HL-60/S4 treated with retinoic acid at 250 ng/mL for 4 days and 3 days (cell line): Measurements from ENCODE around the gene KIF25.
"Not testable (repeated sequence)": the region's sequence is repeated elsewhere in the genome, so short reads cannot be mapped to it uniquely, and the experiment has no call there.

Source experiments
- in situ Hi-C: fragments of 300-500 bp; cut with MboI; formaldehyde crosslinking; loops from 2 replicates; pipeline ENCODE4 v1.7.0; 2022; ENCODE audit warnings: low sequenced_read_pairs

KIF25 gene

GRCh38 chr6:167993831-167994230 lies 3.6 kb upstream of the KIF25 start:
- in situ Hi-C loops: no loop called here

GRCh38 chr6:167995302-167995701 lies 2.2 kb upstream of the KIF25 start:
- in situ Hi-C loops: no loop called here

GRCh38 chr6:167995731-167996151 lies 1.7 kb upstream of the KIF25 start:
- in situ Hi-C loops: no loop called here

GRCh38 chr6:167996424-167997199 lies 859 bp upstream of the KIF25 start:
- in situ Hi-C loops: no loop called here

GRCh38 chr6:167998215-167998614 lies 744 bp downstream of the KIF25 start:
- in situ Hi-C loops: no loop called here

- in situ Hi-C loops: no loop called here
Measured at GRCh38 chr6:168000198-168001028, 2.9 kb downstream of the KIF25 start.

GRCh38 chr6:168001029-168001332 lies 3.5 kb downstream of the KIF25 start:
- in situ Hi-C loops: no loop called here

GRCh38 chr6:168001514-168001913 lies 4.0 kb downstream of the KIF25 start:
- in situ Hi-C loops: not testable (repeated sequence)

GRCh38 chr6:168002804-168003203 lies 5.3 kb downstream of the KIF25 start:
- in situ Hi-C loops: no loop called here

- in situ Hi-C loops: no loop called here
Measured at GRCh38 chr6:168004023-168004422, 6.6 kb downstream of the KIF25 start.

- in situ Hi-C loops: no loop called here
Measured at GRCh38 chr6:168004945-168005344, 7.5 kb downstream of the KIF25 start.

- in situ Hi-C loops: no loop called here
Measured at GRCh38 chr6:168005796-168006195, 8.3 kb downstream of the KIF25 start.

- in situ Hi-C loops: no loop called here
Measured at GRCh38 chr6:168007592-168008338, 10.3 kb downstream of the KIF25 start.

- in situ Hi-C loops: no loop called here
Measured at GRCh38 chr6:168009331-168009730, 11.9 kb downstream of the KIF25 start.

- in situ Hi-C loops: no loop called here
Measured at GRCh38 chr6:168011291-168011690, 13.8 kb downstream of the KIF25 start.

GRCh38 chr6:168012431-168013249 lies 15.2 kb downstream of the KIF25 start:
- in situ Hi-C loops: no loop called here

- in situ Hi-C loops: no loop called here
Measured at GRCh38 chr6:168013250-168013915, 15.9 kb downstream of the KIF25 start.

GRCh38 chr6:168014428-168014827 lies 17.0 kb downstream of the KIF25 start:
- in situ Hi-C loops: no loop called here

GRCh38 chr6:168015009-168015408 lies 17.5 kb downstream of the KIF25 start:
- in situ Hi-C loops: no loop called here

- in situ Hi-C loops: no loop called here
Measured at GRCh38 chr6:168015482-168016175, 18.2 kb downstream of the KIF25 start.
